Gastrocnemius medialis (tissue), 4 donors: ENCODE results near the gene REX1BD. TPM values are rescaled to one million over a fixed set of nuclear protein-coding genes. Genes with fewer than 3 reads are reported as not detected.

Source experiments
- ATAC-seq, 2 donors: fragments of 150-250 bp; one replicate each; pipeline ENCODE4 v1.9.1; 2016
- DNase-seq, 2 donors: peaks; one replicate each; pipeline ENCODE4 v3.0.0-alpha.2; 2019
- H3K27ac ChIP-seq, 4 donors: fragments of 200-600 bp; sonication (generic); 1 replicate in 1 of 4; 2 replicates in 3 of 4; pipeline ENCODE4 v1.5.1; 2016 to 2018; ENCODE audit warnings: mild to moderate bottlenecking in 2 of 4, moderate library complexity in 1 of 4
- H3K27me3 ChIP-seq, 3 donors: fragments of 200-600 bp; sonication (generic) in 2 of 3; 1 replicate in 1 of 3; 2 replicates in 2 of 3; pipeline versions ENCODE4 v1.5.1 to v1.6.0; 2016 to 2019; ENCODE audit warnings: mild to moderate bottlenecking in 1 of 3, moderate library complexity in 1 of 3
- H3K36me3 ChIP-seq, 2 donors: fragments of 200-600 bp; sonication (generic) in 1 of 2; one replicate each; pipeline ENCODE4 v1.5.1; 2017 to 2018
- H3K4me1 ChIP-seq, 2 donors: fragments of 200-600 bp; sonication (generic) in 1 of 2; one replicate each; pipeline ENCODE4 v1.5.1; 2016 to 2017; ENCODE audit warnings: mild to moderate bottlenecking in 2 of 2
- H3K4me3 ChIP-seq, 4 donors: fragments of 200-600 bp; sonication (generic) in 3 of 4; 1 replicate in 1 of 4; 2 replicates in 3 of 4; pipeline ENCODE4 v1.5.1; 2016 to 2019; ENCODE audit warnings: mild to moderate bottlenecking in 2 of 4
- H3K9me3 ChIP-seq, 3 donors: fragments of 200-600 bp; sonication (generic) in 2 of 3; 1 replicate in 1 of 3; 2 replicates in 2 of 3; pipeline ENCODE4 v1.5.1; 2016 to 2019
- CTCF ChIP-seq, 5 experiments: fragments of 450-650 bp in 3 of 5; fragments of 200-600 bp in 2 of 5; sonication (generic) in 2 of 5; IDR thresholded peaks in 4 of 5; conservative IDR thresholded peaks in 1 of 5; 1 replicate in 4 of 5; 2 replicates in 1 of 5; pipeline ENCODE4 v1.5.1; 2016 to 2019; ENCODE audit warnings: antibody characterized with exemption in 5 of 5, mild to moderate bottlenecking in 3 of 5, moderate library complexity in 3 of 5
- POLR2A ChIP-seq, 2 donors: fragments of 450-650 bp; IDR thresholded peaks; one replicate each; pipeline ENCODE4 v1.6.1; 2017; ENCODE audit warnings: antibody characterized with exemption in 2 of 2, mild to moderate bottlenecking in 2 of 2, moderate library complexity in 2 of 2
- in situ Hi-C, 4 donors: fragments of 200-750 bp; cut with MboI; loops; one replicate each; pipeline versions ENCODE4 v1.15.0 to v1.8.0; 2017; ENCODE audit warnings: low sequenced_read_pairs in 4 of 4
- intact Hi-C: fragments of 100-400 bp; cut with DNase I; formaldehyde crosslinking; loops from one replicate; pipeline ENCODE4 v1.15.1; 2023; ENCODE audit warnings: low total_unique reads
- total RNA-seq, 4 donors: library from RNA; depleted of rRNA; stranded (reverse); fragments of >200 nt; gene quantifications; one replicate each; pipeline versions ENCODE4 v1.1.0 to v1.2.3, GENCODE V29; 2016

The REX1BD gene
- total RNA-seq, 4 donors from 2014 or later, result 163 to 337 (median 187) TPM

GRCh38 chr19:18620311-18620710 lies 31.7 kb downstream of the REX1BD start:
- ATAC-seq (no peak), DNase-seq (no peak)
- no peak for TF ChIP-seq POLR2A (IDR thresholded peaks at IDR 0.05)
- TF ChIP-seq CTCF (IDR thresholded peaks at IDR 0.05 in 4 of 5, conservative IDR thresholded peaks at IDR 0.05 in 1 of 5), result no peak
- Histone ChIP-seq H3K36me3 (no peaks in the 10 kb centered on the region), H3K27me3 (peaks cover 0 to 9% (median 3%) of the 10 kb centered on the region in 3 donors), H3K9me3 (no peaks in the 10 kb centered on the region), H3K4me1 (no peaks in the 10 kb centered on the region), H3K4me3 (no peak overlapping the region), H3K27ac (no peak overlapping the region)
- in situ Hi-C loops, result no loop called here
- intact Hi-C loops, result no loop called here

GRCh38 chr19:18620902-18621301 lies 32.3 kb downstream of the REX1BD start:
- Histone ChIP-seq H3K4me3 (no peak overlapping the region), H3K27me3 (peaks cover 0 to 9% (median 3%) of the 10 kb centered on the region in 3 donors), H3K27ac (no peak overlapping the region), H3K36me3 (no peaks in the 10 kb centered on the region), H3K9me3 (no peaks in the 10 kb centered on the region), H3K4me1 (no peaks in the 10 kb centered on the region)
- DNase-seq (no peak), ATAC-seq (no peak)
- intact Hi-C loops, result no loop called here
- TF ChIP-seq POLR2A (IDR thresholded peaks at IDR 0.05), result no peak
- no peak for TF ChIP-seq CTCF (IDR thresholded peaks at IDR 0.05 in 4 of 5, conservative IDR thresholded peaks at IDR 0.05 in 1 of 5)
- in situ Hi-C loops, result no loop called here

GRCh38 chr19:18626906-18627305 lies 38.3 kb downstream of the REX1BD start:
- in situ Hi-C loops, result no loop called here

GRCh38 chr19:18629166-18630088 lies 40.8 kb downstream of the REX1BD start:
- TF ChIP-seq POLR2A (IDR thresholded peaks at IDR 0.05) (no peak), CTCF (IDR thresholded peaks at IDR 0.05 in 4 of 5, conservative IDR thresholded peaks at IDR 0.05 in 1 of 5) (no peak)
- Histone ChIP-seq H3K4me3 (no peak overlapping the region), H3K9me3 (no peaks in the 10 kb centered on the region), H3K27me3 (no peaks in the 10 kb centered on the region), H3K27ac (peak overlapping the region; percentile 51 to 77 (median 58)), H3K36me3 (no peaks in the 10 kb centered on the region), H3K4me1 (peaks cover 0 to 4% of the 10 kb centered on the region in 2 donors)
- in situ Hi-C loops, result no loop called here
- ATAC-seq (peak; percentile 88 to 95), DNase-seq (peak; percentile 60 to 84)
- intact Hi-C loops, result loop anchor here (10.0 kb wide), 1 partner anchor 685 kb away; no protein-coding TSS in a partner anchor

More at GRCh38 chr19:18626906-18627305, 38.3 kb downstream of the REX1BD start:
- TF ChIP-seq POLR2A (IDR thresholded peaks at IDR 0.05), result no peak
- TF ChIP-seq CTCF (IDR thresholded peaks at IDR 0.05 in 4 of 5, conservative IDR thresholded peaks at IDR 0.05 in 1 of 5), result no peak
- H3K4me3 ChIP-seq, result no peak overlapping the region
- ATAC-seq (no peak), DNase-seq (no peak)
- H3K36me3 ChIP-seq, result no peaks in the 10 kb centered on the region
- intact Hi-C loops, result no loop called here
- H3K27ac ChIP-seq, result no peak overlapping the region
- no peaks in the 10 kb centered on the region for H3K27me3 ChIP-seq
- H3K9me3 ChIP-seq, result no peaks in the 10 kb centered on the region
- H3K4me1 ChIP-seq, result peaks cover 0 to 4% of the 10 kb centered on the region in 2 donors
